ENCODE data around the gene RNF130. TPM values are rescaled to one million over a fixed set of nuclear protein-coding genes. Genes with fewer than 3 reads are reported as not detected.

Gene RNF130
- total and polyA plus RNA-seq, 2 of the 13 experiments (the other 11 are each of a cell fraction or from before 2014, with no cell fraction given) = 28.2 to 28.3 TPM

DNA sequence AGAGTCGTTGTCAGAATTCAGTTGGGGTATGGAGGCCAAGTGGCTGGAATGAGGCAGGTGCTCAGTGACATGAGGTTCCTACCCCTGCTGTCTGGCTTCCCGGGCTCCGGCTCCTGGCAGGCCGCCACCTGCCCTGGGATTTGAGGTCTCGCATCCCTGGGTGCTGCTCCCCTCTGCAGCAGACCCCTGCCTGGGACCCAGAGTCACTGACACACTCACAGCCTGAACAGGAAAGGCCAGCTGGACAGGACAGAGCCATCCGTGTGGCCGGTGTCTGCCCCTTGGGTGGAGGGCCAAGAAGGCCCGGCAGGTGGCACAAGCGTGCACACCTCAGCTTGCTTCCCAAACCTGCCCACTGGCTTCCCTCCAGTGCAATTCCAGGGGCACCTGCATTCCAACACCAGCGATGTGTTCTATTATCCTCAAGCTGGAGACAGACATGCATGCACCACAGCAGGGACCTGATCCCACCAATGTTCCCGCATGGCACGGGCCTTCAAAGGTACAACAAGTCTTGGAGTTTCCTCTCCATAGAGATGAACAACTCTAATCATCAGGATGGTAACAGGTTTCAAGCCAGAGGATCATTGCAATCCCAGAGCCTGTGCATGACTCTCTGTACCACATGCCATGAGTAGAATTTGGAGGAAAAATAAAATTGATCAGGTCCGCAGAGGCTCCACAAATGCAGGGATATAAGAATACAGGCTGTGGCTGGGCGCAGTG is 45.6 kb upstream of the RNF130 start (continued):
- TF ChIP-seq, protein P1, sequence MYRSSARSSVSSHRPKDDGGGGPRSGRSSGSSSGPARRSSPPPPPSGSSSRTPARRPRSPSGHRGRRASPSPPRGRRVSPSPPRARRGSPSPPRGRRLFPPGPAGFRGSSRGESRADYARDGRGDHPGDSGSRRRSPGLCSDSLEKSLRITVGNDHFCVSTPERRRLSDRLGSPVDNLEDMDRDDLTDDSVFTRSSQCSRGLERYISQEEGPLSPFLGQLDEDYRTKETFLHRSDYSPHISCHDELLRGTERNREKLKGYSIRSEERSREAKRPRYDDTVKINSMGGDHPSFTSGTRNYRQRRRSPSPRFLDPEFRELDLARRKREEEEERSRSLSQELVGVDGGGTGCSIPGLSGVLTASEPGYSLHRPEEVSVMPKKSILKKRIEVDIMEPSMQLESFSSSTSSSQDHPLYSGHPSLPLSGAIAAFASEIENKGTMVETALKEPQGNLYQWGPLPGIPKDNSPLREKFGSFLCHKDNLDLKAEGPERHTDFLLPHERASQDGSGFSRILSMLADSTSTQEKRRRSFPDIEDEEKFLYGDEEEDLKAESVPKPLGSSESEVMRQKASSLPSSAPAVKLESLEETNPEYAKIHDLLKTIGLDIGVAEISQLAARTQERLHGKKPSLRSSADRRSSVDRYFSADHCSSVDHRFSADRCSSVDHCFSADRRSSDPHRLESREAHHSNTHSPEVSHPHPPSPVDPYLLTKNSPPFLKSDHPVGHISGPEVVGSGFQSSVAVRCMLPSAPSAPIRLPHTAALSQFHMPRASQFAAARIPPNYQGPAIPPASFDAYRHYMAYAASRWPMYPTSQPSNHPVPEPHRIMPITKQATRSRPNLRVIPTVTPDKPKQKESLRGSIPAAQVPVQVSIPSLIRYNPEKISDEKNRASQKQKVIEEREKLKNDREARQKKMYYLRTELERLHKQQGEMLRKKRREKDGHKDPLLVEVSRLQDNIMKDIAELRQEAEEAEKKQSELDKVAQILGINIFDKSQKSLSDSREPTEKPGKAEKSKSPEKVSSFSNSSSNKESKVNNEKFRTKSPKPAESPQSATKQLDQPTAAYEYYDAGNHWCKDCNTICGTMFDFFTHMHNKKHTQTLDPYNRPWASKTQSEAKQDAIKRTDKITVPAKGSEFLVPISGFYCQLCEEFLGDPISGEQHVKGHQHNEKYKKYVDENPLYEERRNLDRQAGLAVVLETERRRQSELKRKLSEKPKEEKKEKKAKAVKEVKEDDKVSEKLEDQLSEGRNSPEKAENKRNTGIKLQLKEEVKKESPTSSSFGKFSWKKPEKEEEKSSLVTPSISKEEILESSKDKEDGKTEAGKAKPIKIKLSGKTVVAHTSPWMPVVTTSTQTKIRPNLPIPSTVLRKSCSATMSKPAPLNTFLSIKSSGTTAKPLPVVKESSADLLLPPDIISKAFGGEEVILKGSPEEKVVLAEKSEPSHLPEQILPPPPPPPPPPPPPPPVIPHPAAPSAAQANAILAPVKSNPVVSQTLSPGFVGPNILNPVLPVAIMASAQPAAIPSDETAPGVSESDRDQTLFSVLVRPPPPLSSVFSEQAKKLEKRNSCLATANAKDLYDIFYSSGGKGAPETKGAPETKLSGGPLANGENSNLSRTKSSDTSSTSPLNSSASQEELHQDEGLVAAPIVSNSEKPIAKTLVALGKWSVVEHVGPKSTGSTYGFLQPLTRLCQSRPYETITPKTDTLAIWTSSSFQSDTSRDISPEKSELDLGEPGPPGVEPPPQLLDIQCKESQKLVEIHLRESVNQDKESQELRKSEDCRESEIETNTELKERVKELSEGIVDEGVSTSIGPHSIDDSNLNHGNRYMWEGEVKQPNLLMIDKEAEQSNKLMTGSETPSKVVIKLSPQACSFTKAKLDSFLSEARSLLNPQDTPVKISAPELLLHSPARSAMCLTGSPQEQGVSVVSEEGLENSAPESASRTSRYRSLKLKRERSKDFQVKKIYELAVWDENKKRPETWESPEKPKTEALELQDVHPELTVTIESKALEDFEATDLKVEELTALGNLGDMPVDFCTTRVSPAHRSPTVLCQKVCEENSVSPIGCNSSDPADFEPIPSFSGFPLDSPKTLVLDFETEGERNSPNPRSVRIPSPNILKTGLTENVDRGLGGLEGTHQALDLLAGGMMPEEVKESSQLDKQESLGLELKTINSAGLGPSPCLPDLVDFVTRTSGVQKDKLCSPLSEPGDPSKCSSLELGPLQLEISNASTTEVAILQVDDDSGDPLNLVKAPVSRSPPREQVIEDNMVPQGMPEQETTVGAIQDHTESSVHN (CRISPR knock-in tag; IDR thresholded peaks at IDR 0.05) = no peak
- TF ChIP-seq, protein P2, sequence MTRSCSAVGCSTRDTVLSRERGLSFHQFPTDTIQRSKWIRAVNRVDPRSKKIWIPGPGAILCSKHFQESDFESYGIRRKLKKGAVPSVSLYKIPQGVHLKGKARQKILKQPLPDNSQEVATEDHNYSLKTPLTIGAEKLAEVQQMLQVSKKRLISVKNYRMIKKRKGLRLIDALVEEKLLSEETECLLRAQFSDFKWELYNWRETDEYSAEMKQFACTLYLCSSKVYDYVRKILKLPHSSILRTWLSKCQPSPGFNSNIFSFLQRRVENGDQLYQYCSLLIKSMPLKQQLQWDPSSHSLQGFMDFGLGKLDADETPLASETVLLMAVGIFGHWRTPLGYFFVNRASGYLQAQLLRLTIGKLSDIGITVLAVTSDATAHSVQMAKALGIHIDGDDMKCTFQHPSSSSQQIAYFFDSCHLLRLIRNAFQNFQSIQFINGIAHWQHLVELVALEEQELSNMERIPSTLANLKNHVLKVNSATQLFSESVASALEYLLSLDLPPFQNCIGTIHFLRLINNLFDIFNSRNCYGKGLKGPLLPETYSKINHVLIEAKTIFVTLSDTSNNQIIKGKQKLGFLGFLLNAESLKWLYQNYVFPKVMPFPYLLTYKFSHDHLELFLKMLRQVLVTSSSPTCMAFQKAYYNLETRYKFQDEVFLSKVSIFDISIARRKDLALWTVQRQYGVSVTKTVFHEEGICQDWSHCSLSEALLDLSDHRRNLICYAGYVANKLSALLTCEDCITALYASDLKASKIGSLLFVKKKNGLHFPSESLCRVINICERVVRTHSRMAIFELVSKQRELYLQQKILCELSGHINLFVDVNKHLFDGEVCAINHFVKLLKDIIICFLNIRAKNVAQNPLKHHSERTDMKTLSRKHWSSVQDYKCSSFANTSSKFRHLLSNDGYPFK (CRISPR knock-in tag; IDR thresholded peaks at IDR 0.05; ENCODE audit: borderline replicate concordance) = no peak
- TF ChIP-seq ZNF510 (CRISPR knock-in tag; IDR thresholded peaks at IDR 0.05; ENCODE audit: low read depth) (no peak), ZNF891 (CRISPR knock-in tag; IDR thresholded peaks at IDR 0.05) (0 out of 2 replicates have a peak, but pooled peaks have one; percentile 28), XRCC5 (optimal IDR thresholded peaks at IDR 0.05; ENCODE audit: low read length) (peak; percentile 30), ZNF7 (CRISPR knock-in tag; IDR thresholded peaks at IDR 0.05) (no peak)
